GM21737 (cell line): ENCODE data around the gene ACVR1.
A peak's percentile ranks its signal among the peaks of the same experiment; 100 is the strongest.

ENCODE experiments used
- ATAC-seq: cut with Tn5 transposase; IDR thresholded peaks from one replicate; pipeline ENCODE4 v1.9.1; 2021; ENCODE audit warnings: mild to moderate bottlenecking, moderate library complexity; ENCODE audit not compliant: unreplicated experiment

ACVR1 gene

GRCh38 chr2:157876066-157876785 lies at the start of gene ACVR1:
ACVR1 (minus strand) TSS chr2:157876330; CDS start chr2:157799493, 76,837 bp downstream.
- peak; percentile 91 for ATAC-seq

GRCh38 chr2:157925071-157925470 lies 48.9 kb upstream of the ACVR1 start:
- no peak for ATAC-seq

GRCh38 chr2:157923598-157924217 lies 47.6 kb upstream of the ACVR1 start:
- ATAC-seq = no peak

GRCh38 chr2:157922815-157923214 lies 46.7 kb upstream of the ACVR1 start:
- no peak for ATAC-seq

- no peak for ATAC-seq
Observed at GRCh38 chr2:157922336-157922735, 46.2 kb upstream of the ACVR1 start.

- no peak for ATAC-seq
Observed at GRCh38 chr2:157920736-157921135, 44.6 kb upstream of the ACVR1 start.

GRCh38 chr2:157919181-157919580 lies 43.1 kb upstream of the ACVR1 start:
- ATAC-seq = no peak

GRCh38 chr2:157918319-157918718 lies 42.2 kb upstream of the ACVR1 start:
- ATAC-seq = no peak

GRCh38 chr2:157911750-157912149 lies 35.6 kb upstream of the ACVR1 start:
- ATAC-seq = no peak

GRCh38 chr2:157911246-157911645 lies 35.1 kb upstream of the ACVR1 start:
- no peak for ATAC-seq

- ATAC-seq = no peak
Observed at GRCh38 chr2:157905092-157905491, 29.0 kb upstream of the ACVR1 start.

- ATAC-seq = no peak
Observed at GRCh38 chr2:157903626-157904025, 27.5 kb upstream of the ACVR1 start.

- ATAC-seq = no peak
Observed at GRCh38 chr2:157903151-157903550, 27.0 kb upstream of the ACVR1 start.

GRCh38 chr2:157902692-157903091 lies 26.6 kb upstream of the ACVR1 start:
- ATAC-seq = no peak

- ATAC-seq = no peak
Observed at GRCh38 chr2:157901325-157901724, 25.2 kb upstream of the ACVR1 start.

- no peak for ATAC-seq
Observed at GRCh38 chr2:157900684-157901083, 24.6 kb upstream of the ACVR1 start.

GRCh38 chr2:157900203-157900602 lies 24.1 kb upstream of the ACVR1 start:
- no peak for ATAC-seq

- ATAC-seq = peak; percentile 75
Observed at GRCh38 chr2:157899125-157899839, 23.2 kb upstream of the ACVR1 start.

GRCh38 chr2:157898591-157898996 lies 22.5 kb upstream of the ACVR1 start:
- ATAC-seq = no peak

GRCh38 chr2:157897106-157897971 lies 21.2 kb upstream of the ACVR1 start:
- no peak for ATAC-seq

GRCh38 chr2:157895531-157895930 lies 19.4 kb upstream of the ACVR1 start:
- ATAC-seq = no peak
